Progenitor cell of endocrine pancreas (in vitro differentiated cells): ENCODE results near the gene CACNA2D2. TPM values are rescaled to one million over a fixed set of nuclear protein-coding genes. Genes with fewer than 3 reads are reported as not detected.

Experiments
- DNase-seq: peaks from one replicate; pipeline ENCODE4 v3.0.0; 2021; ENCODE audit warnings: low spot score; ENCODE audit not compliant: unreplicated experiment
- H3K27ac Mint-ChIP-seq: 2 replicates; pipeline ENCODE4 v1.8.0; 2021; ENCODE audit warnings: mild to moderate bottlenecking, moderate library complexity, mixed read lengths
- H3K27me3 Mint-ChIP-seq: 2 replicates; pipeline ENCODE4 v1.8.0; 2021; ENCODE audit warnings: mixed read lengths
- H3K36me3 Mint-ChIP-seq: 2 replicates; pipeline ENCODE4 v1.8.0; 2022; ENCODE audit warnings: mixed read lengths; ENCODE audit not compliant: insufficient read depth
- H3K4me1 Mint-ChIP-seq: 2 replicates; pipeline ENCODE4 v1.8.0; 2021; ENCODE audit warnings: low read depth, mixed read lengths
- H3K4me3 Mint-ChIP-seq: 2 replicates; pipeline ENCODE4 v1.8.0; 2021; ENCODE audit warnings: low read depth, mild to moderate bottlenecking, moderate library complexity, mixed read lengths
- H3K9me3 Mint-ChIP-seq: 2 replicates; pipeline ENCODE4 v1.8.0; 2021; ENCODE audit warnings: low read depth, mixed read lengths
- CTCF ChIP-seq: fragments of 200-600 bp; sonication (generic); IDR thresholded peaks from one replicate; pipeline ENCODE4 v1.5.0; 2021; ENCODE audit warnings: antibody characterized with exemption, mild to moderate bottlenecking; ENCODE audit not compliant: unreplicated experiment
- total RNA-seq: library from RNA; stranded (reverse); gene quantifications from 2 replicates; pipeline ENCODE4 v1.2.1, GENCODE V29; 2021

The CACNA2D2 gene
- total RNA-seq, 1 donor from 2014 or later, result 6.9 TPM

GRCh38 chr3:50380405-50381085, 122.9 kb downstream of the CACNA2D2 start:
- H3K36me3 Mint-ChIP-seq, result no peaks in the 10 kb centered on the region
- TF ChIP-seq CTCF, result no peak
- no peak for DNase-seq
- H3K4me3 Mint-ChIP-seq, result no peak overlapping the region
- H3K27ac Mint-ChIP-seq, result no peak overlapping the region
- H3K4me1 Mint-ChIP-seq, result peaks cover 12% of the 10 kb centered on the region
- no peaks in the 10 kb centered on the region for H3K9me3 Mint-ChIP-seq
- H3K27me3 Mint-ChIP-seq, result peaks cover 6% of the 10 kb centered on the region

GRCh38 chr3:50378757-50379156, 124.7 kb downstream of the CACNA2D2 start:
- Mint-ChIP-seq H3K4me1 (peaks cover 12% of the 10 kb centered on the region), H3K27ac (no peak overlapping the region), H3K27me3 (peaks cover 3% of the 10 kb centered on the region), H3K4me3 (no peak overlapping the region), H3K9me3 (no peaks in the 10 kb centered on the region), H3K36me3 (no peaks in the 10 kb centered on the region)
- DNase-seq, result no peak
- TF ChIP-seq CTCF, result no peak

- no peaks in the 10 kb centered on the region for H3K9me3 Mint-ChIP-seq
- DNase-seq, result no peak
- H3K36me3 Mint-ChIP-seq, result no peaks in the 10 kb centered on the region
- no peak overlapping the region for H3K27ac Mint-ChIP-seq
- peaks cover 3% of the 10 kb centered on the region for H3K27me3 Mint-ChIP-seq
- H3K4me1 Mint-ChIP-seq, result peaks cover 14% of the 10 kb centered on the region
- H3K4me3 Mint-ChIP-seq, result no peak overlapping the region
- TF ChIP-seq CTCF, result no peak
Observed at GRCh38 chr3:50378024-50378423, 125.4 kb downstream of the CACNA2D2 start.

- no peaks in the 10 kb centered on the region for H3K36me3 Mint-ChIP-seq
- H3K9me3 Mint-ChIP-seq, result no peaks in the 10 kb centered on the region
- TF ChIP-seq CTCF, result peak; percentile 38
- H3K27me3 Mint-ChIP-seq, result peaks cover 6% of the 10 kb centered on the region
- DNase-seq, result no peak
- H3K4me3 Mint-ChIP-seq, result no peak overlapping the region
- no peak overlapping the region for H3K27ac Mint-ChIP-seq
- H3K4me1 Mint-ChIP-seq, result peaks cover 2% of the 10 kb centered on the region
Observed at GRCh38 chr3:50375258-50375931, 128.0 kb downstream of the CACNA2D2 start.

- Mint-ChIP-seq H3K36me3 (no peaks in the 10 kb centered on the region), H3K27ac (no peak overlapping the region), H3K4me1 (peaks cover 2% of the 10 kb centered on the region), H3K9me3 (no peaks in the 10 kb centered on the region), H3K27me3 (peaks cover 2% of the 10 kb centered on the region), H3K4me3 (no peak overlapping the region)
- TF ChIP-seq CTCF, result no peak
- no peak for DNase-seq
Observed at GRCh38 chr3:50374363-50375257, 128.8 kb downstream of the CACNA2D2 start.
